ENCODE measurements around the gene CFAP58.

The CFAP58 gene

GRCh38 chr10:104353325-104354048, at the start of gene CFAP58:
Gene CFAP58, plus strand, starts transcription at chr10:104353833. Its CDS starts 65 bp downstream, at chr10:104353898.
- DNase-seq (ENCODE audit: low spot score): peak; percentile 82

GRCh38 chr10:104304356-104304745, 49.3 kb upstream of the CFAP58 start:
- no peak for DNase-seq (ENCODE audit: low spot score)

- no peak for DNase-seq (ENCODE audit: low spot score)
Measured at GRCh38 chr10:104304927-104305326, 48.7 kb upstream of the CFAP58 start.

- no peak for DNase-seq (ENCODE audit: low spot score)
Measured at GRCh38 chr10:104306897-104307296, 46.7 kb upstream of the CFAP58 start.

- DNase-seq (ENCODE audit: low spot score): no peak
Measured at GRCh38 chr10:104307576-104308438, 45.8 kb upstream of the CFAP58 start.

- DNase-seq (ENCODE audit: low spot score): no peak
Measured at GRCh38 chr10:104308439-104308903, 45.2 kb upstream of the CFAP58 start.

- peak; percentile 87 for DNase-seq (ENCODE audit: low spot score)
Measured at GRCh38 chr10:104309980-104310978, 43.4 kb upstream of the CFAP58 start.

- DNase-seq (ENCODE audit: low spot score): no peak
Measured at GRCh38 chr10:104311184-104311720, 42.4 kb upstream of the CFAP58 start.

- DNase-seq (ENCODE audit: low spot score): no peak
Measured at GRCh38 chr10:104314591-104315485, 38.8 kb upstream of the CFAP58 start.

- no peak for DNase-seq (ENCODE audit: low spot score)
Measured at GRCh38 chr10:104315486-104315921, 38.1 kb upstream of the CFAP58 start.

- DNase-seq (ENCODE audit: low spot score): no peak
Measured at GRCh38 chr10:104316321-104317099, 37.1 kb upstream of the CFAP58 start.

GRCh38 chr10:104317269-104317710, 36.3 kb upstream of the CFAP58 start:
- peak; percentile 62 for DNase-seq (ENCODE audit: low spot score)

GRCh38 chr10:104317726-104318299, 35.8 kb upstream of the CFAP58 start:
- DNase-seq (ENCODE audit: low spot score): no peak

GRCh38 chr10:104318326-104318725, 35.3 kb upstream of the CFAP58 start:
- no peak for DNase-seq (ENCODE audit: low spot score)

- no peak for DNase-seq (ENCODE audit: low spot score)
Measured at GRCh38 chr10:104318810-104319741, 34.6 kb upstream of the CFAP58 start.

GRCh38 chr10:104321226-104321625, 32.4 kb upstream of the CFAP58 start:
- no peak for DNase-seq (ENCODE audit: low spot score)

GRCh38 chr10:104321725-104322415, 31.8 kb upstream of the CFAP58 start:
- no peak for DNase-seq (ENCODE audit: low spot score)
